Endothelial cell of umbilical vein (primary cell): ENCODE results near the gene DDIT3. TPM values are rescaled to one million over a fixed set of nuclear protein-coding genes. Genes with fewer than 3 reads are reported as not detected.
"Not testable (repeated sequence)": the region's sequence is repeated elsewhere in the genome, so short reads cannot be mapped to it uniquely, and the experiment has no call there.

Experiments used
- BruUV-seq: library from RNA; stranded (reverse); fragments of 400-500 nt; replicated peaks from 2 replicates; lab custom pipeline; 2021; lab: Mats Ljungman, UMichigan
- CTCF ChIA-PET: fragments of 300-600, 350-600 bp; sonication (Branson Sonifier 250); formaldehyde crosslinking; loops from one replicate; lab custom pipeline; 2021; ENCODE audit warnings: antibody characterized with exemption, inconsistent platforms; lab: Charles Lee
- POLR2A ChIA-PET: fragments of 300-600, 350-600 bp; sonication (Branson Sonifier 250); formaldehyde crosslinking; loops from one replicate; lab custom pipeline; 2021; ENCODE audit warnings: antibody characterized with exemption, inconsistent platforms; lab: Charles Lee
- DNase-seq: peaks from one replicate; pipeline ENCODE4 v3.0.0-alpha.2; 2011; ENCODE audit warnings: low read depth, low spot score
- FAIRE-seq: peaks from 2 replicates; lab custom pipeline; 2011; peaks lifted over from hg19 to GRCh38; lab: Jason Lieb, UNC
- H2AFZ ChIP-seq: 2 replicates; pipeline ENCODE4 v1.6.0; 2012; ENCODE audit warnings: low read depth, low read length, control low read depth, inconsistent platforms
- H3K27ac ChIP-seq: 2 replicates; pipeline ENCODE4 v1.5.1; 2011; ENCODE audit warnings: low read depth, mild to moderate bottlenecking, control low read depth, low read length, moderate library complexity; ENCODE audit not compliant: insufficient read depth
- H3K27me3 ChIP-seq, 2 experiments: 2 replicates each; pipeline versions ENCODE4 v1.6.0 to v1.6.1; 2011; ENCODE audit warnings: low read length in 2 of 2, mixed read lengths in 1 of 2; ENCODE audit not compliant: control insufficient read depth in 2 of 2, insufficient read depth in 2 of 2
- H3K36me3 ChIP-seq, 2 experiments: 2 replicates in 1 of 2; 3 replicates in 1 of 2; pipeline ENCODE4 v1.5.1; 2011; ENCODE audit warnings: low read length in 2 of 2, mild to moderate bottlenecking in 1 of 2, moderate library complexity in 1 of 2; ENCODE audit not compliant: control insufficient read depth in 2 of 2, insufficient read depth in 2 of 2; ENCODE audit errors: extremely low read depth in 1 of 2
- H3K4me1 ChIP-seq: 3 replicates; pipeline ENCODE4 v1.5.1; 2011; ENCODE audit warnings: mild to moderate bottlenecking, low read length; ENCODE audit not compliant: control insufficient read depth, insufficient read depth; ENCODE audit errors: extremely low read depth
- H3K4me2 ChIP-seq: 2 replicates; pipeline ENCODE4 v1.6.1; 2011; ENCODE audit warnings: low read length, control low read depth, mixed read lengths; ENCODE audit not compliant: insufficient read depth
- H3K4me3 ChIP-seq, 3 experiments: fragments of 200-600 bp in 1 of 3; sonication (generic), shearing (Covaris generic) in 1 of 3; replicated peaks in 1 of 3; 2 replicates each; pipeline ENCODE4 v1.5.1; 2011 to 2016; ENCODE audit warnings: control low read depth in 3 of 3, low read length in 3 of 3, mild to moderate bottlenecking in 2 of 3, inconsistent platforms in 1 of 3, low read depth in 1 of 3, moderate library complexity in 1 of 3; ENCODE audit not compliant: insufficient read depth in 1 of 3
- H3K79me2 ChIP-seq: 2 replicates; pipeline ENCODE4 v1.6.0; 2012; ENCODE audit warnings: low read length, inconsistent platforms; ENCODE audit not compliant: control insufficient read depth, insufficient read depth
- H3K9ac ChIP-seq: replicated peaks from 2 replicates; pipeline ENCODE3; 2011; ENCODE audit warnings: low read length, control low read depth; ENCODE audit not compliant: insufficient read depth; ENCODE audit errors: extremely low read depth
- H3K9me1 ChIP-seq: replicated peaks from 3 replicates; pipeline ENCODE4 v1.6.0; 2011; ENCODE audit warnings: mild to moderate bottlenecking, low read length; ENCODE audit not compliant: control insufficient read depth, insufficient read depth; ENCODE audit errors: extremely low read depth
- H3K9me3 ChIP-seq: replicated peaks from 2 replicates; pipeline ENCODE4 v1.5.1; 2012; ENCODE audit warnings: low read length, inconsistent platforms; ENCODE audit not compliant: control insufficient read depth, insufficient read depth
- H4K20me1 ChIP-seq: replicated peaks from 2 replicates; pipeline ENCODE3; 2011; ENCODE audit warnings: mild to moderate bottlenecking, low read length; ENCODE audit not compliant: control insufficient read depth, insufficient read depth; ENCODE audit errors: extremely low read depth
- MYC ChIP-seq: IDR thresholded peaks from one replicate; pipeline ENCODE4 v1.6.1; 2011; ENCODE audit warnings: mild to moderate bottlenecking, low read depth, low read length
- POLR2AphosphoS5 ChIP-seq: IDR thresholded peaks from 2 replicates; pipeline ENCODE4 v1.6.1; 2012; ENCODE audit warnings: low read depth, mild to moderate bottlenecking, control low read depth, low read length, moderate library complexity; ENCODE audit not compliant: insufficient read depth
- dilution Hi-C: fragments of 300-500 bp; cut with MboI; formaldehyde crosslinking; loops from one replicate; pipeline ENCODE4 v1.15.0; 2019; ENCODE audit warnings: low sequenced_read_pairs; ENCODE audit not compliant: extremely low pct_ligation_motif_present
- intact Hi-C: fragments of 100-400 bp; cut with micrococcal nuclease; formaldehyde crosslinking; loops from one replicate; pipeline ENCODE4 v1.10.0; 2022
- polyA plus RNA-seq, 4 experiments: library from polyadenylated mRNA; depleted of rRNA in 3 of 4; stranded (reverse) in 3 of 4; unstranded in 1 of 4; fragments of >200 nt; gene quantifications; 2 replicates each; pipeline versions ENCODE4 v1.2.1 to v1.2.3, GENCODE V29; 2011 to 2012; ENCODE audit warnings: missing spikeins in 1 of 4
- total RNA-seq: library from RNA; stranded (reverse); gene quantifications from 2 replicates; pipeline ENCODE4 v1.2.3, GENCODE V29; 2021
- TF ChIP-seq, protein P1 (sequence below): IDR thresholded peaks from 2 replicates; pipeline ENCODE4 v1.6.1; 2011; ENCODE audit not compliant: insufficient read depth, insufficient read length

Gene DDIT3
- total and polyA plus RNA-seq, 2 donors (not counting 3 experiments of a cell fraction or from before 2014, with no cell fraction given) = 13.7 to 22.0 TPM

DNA sequence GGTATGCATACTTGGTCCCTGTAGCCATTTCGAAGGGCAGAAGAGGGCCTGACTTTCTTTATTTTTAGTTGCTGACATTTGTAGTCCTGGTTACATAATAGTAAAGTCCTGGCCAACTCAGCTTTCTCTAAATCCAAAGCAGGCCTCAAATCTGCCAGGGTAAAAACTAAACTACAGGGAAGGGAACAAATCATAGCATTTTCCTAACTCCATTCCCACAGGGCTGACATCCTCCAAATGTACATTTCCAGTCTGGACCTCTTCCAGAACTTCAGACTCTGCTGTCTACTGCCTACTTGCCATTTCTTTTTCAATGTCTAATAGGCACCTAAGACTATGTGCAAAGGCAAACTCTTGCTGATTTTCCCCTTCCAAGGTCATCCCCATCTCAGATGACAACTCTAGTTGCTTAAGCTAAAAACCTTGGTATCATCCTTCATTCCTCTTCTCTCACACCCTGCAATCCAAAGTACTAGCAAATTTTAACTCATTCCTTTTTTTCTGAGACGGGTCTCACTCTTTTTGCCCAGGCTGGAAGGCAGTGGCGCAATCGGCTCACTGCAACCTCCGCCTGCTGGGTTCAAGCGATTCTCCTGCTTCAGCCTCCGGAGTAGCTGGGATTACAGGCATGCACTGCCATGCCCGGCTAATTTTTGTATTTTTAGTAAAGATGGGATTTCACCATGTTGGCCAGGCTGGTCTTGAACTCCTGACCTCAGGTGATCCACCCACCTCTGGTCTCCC is 2.0 kb downstream of the DDIT3 start:
- H2AFZ ChIP-seq = no peak overlapping the region
- H3K4me3 ChIP-seq = no peak overlapping the region
- FAIRE-seq (no peak), DNase-seq (no peak)
- H3K9me1 ChIP-seq = no peaks in the 10 kb centered on the region
- peaks cover 22 to 29% of the 10 kb centered on the region in 2 experiments for H3K36me3 ChIP-seq
- H3K9ac ChIP-seq = no peak overlapping the region
- H3K4me1 ChIP-seq = peaks cover 35% of the 10 kb centered on the region
- no peaks in the 10 kb centered on the region for H3K27me3 ChIP-seq
- dilution Hi-C loops (no loop called here), intact Hi-C loops (no loop called here)
- H3K27ac ChIP-seq = no peak overlapping the region
- POLR2A ChIA-PET = no interaction called here
- H4K20me1 ChIP-seq = no peaks in the 10 kb centered on the region
- peaks cover 27% of the 10 kb centered on the region for H3K79me2 ChIP-seq
- TF ChIP-seq POLR2AphosphoS5 (no peak), MYC (no peak)
- TF ChIP-seq, protein P1, sequence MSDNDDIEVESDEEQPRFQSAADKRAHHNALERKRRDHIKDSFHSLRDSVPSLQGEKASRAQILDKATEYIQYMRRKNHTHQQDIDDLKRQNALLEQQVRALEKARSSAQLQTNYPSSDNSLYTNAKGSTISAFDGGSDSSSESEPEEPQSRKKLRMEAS = no peak
- BruUV-seq = no TSS peak
- H3K9me3 ChIP-seq = no peaks in the 10 kb centered on the region
- CTCF ChIA-PET = no interaction called here
- peak overlapping the region; percentile 2 for H3K4me2 ChIP-seq

DNA sequence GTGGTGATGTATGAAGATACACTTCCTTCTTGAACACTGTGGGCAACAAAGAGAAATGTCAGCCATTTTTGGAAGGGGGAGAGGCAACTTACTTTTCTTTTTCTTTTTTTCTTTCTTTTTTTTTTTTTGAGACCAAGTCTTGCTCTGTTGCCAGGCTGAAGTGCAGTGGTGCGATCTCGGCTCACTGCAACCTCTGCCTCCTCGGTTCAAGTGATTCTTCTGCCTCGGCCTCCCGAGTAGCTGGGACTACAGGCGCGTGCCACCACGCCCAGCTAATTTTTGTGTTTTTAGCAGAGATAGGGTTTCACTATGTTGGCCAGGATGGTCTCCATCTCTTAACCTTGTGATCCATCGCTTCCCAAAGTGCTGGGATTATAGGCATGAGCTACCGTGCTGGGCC is 2.6 kb downstream of the DDIT3 start:
- Histone ChIP-seq H3K79me2 (peaks cover 23% of the 10 kb centered on the region), H3K36me3 (peaks cover 27 to 35% of the 10 kb centered on the region in 2 experiments), H3K4me1 (peaks cover 34% of the 10 kb centered on the region)
- H2AFZ ChIP-seq, H3K27ac ChIP-seq, H3K4me3 ChIP-seq, H3K9me3 ChIP-seq, H3K9me1 ChIP-seq, DNase-seq, H3K4me2 ChIP-seq, BruUV-seq, dilution Hi-C loops, H4K20me1 ChIP-seq, intact Hi-C loops, H3K27me3 ChIP-seq, POLR2A ChIA-PET, H3K9ac ChIP-seq, FAIRE-seq: not testable (repeated sequence)
- CTCF ChIA-PET = interaction anchor here (1.8 kb wide), 1 partner anchor 13 kb away, joined by 4 read pairs; no protein-coding TSS in a partner anchor
